Activated effector memory CD4-positive, alpha-beta T cell treated with Interleukin-2 at 50 U/mL for 16 hours (primary cell): ENCODE measurements around the gene APMAP.

Experiments used
- DNase-seq: peaks from one replicate; pipeline ENCODE4 v3.0.0-alpha.2; 2020

The APMAP gene

DNA sequence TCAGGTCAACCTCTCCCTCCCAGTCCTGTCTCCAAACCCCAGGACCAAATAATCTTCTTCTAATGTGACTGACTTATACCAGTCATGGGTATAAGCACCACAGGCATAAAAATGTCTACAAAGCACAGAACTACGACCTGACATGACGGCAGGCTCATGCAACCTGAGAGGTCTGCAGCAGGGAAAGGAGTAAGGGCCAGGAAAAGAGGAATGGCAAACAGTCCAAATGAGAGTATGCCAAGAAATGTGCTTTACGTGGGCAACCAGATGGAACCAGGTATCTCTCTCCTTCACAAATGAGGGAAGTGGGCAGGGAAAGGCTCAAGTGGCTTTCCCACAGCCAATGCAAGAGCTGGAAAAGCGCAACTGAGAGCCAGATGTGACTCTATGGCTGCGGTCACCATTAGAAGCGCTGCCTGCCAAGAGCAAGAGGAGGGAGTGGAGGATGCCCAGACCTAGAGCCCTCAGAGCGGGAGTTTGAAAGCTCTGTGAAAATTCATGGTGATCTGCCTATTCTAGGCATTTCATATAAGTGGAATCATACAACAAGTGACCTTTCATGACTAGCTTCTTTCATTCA, 6.0 kb downstream of the APMAP start:
- no peak for DNase-seq

DNA sequence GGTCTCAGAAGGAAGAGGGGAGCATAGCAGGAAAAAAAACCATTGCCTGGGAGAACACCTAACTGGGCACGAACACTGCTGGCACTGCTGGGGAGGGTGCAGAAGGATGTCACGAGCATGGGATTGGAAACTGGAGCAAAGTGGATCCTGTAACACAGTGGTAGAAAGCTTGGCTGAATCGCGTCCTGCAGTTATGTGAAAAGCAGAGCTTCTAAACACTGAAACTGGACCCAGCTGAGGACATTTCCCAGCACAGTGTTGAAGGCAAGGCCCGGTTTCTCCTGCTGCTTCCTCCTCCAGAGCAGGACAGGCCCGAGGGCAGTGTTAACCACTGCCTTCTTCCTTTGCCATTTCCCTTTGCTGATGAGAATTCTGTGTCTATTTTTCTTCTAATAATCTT, 6.7 kb downstream of the APMAP start:
- no peak for DNase-seq

DNA sequence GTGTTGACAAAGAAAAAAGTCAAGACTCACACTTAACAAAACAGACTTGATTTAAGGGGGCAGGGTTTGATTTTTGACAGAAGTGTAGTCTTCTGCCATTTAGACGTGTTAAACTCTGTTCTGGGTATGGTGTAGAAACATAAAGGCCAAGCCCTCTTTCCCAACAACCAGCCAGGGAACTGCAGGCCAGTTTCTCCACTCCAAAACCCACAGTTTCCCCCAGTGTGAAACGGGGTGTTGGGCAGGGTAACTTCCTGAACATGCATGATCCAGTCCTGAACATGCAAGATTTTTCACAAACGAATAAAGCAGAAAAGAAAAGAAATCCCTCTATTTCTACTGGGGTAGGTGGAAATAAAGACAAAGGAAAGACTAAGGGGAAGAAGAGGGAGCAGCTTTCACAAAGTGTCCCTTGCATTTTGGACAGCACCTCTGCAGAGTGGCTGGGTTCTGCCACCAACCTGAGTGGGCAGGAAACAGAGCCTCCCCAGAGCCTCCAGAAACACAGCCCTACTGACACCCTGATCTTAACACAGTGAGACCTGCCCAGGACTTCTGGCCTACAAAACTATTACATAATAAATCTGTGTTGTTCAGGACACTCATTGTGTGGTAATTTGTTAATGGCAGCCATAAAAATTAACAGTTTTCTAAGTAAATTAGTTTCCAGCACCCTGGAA, 7.5 kb downstream of the APMAP start:
- DNase-seq, result no peak

DNA sequence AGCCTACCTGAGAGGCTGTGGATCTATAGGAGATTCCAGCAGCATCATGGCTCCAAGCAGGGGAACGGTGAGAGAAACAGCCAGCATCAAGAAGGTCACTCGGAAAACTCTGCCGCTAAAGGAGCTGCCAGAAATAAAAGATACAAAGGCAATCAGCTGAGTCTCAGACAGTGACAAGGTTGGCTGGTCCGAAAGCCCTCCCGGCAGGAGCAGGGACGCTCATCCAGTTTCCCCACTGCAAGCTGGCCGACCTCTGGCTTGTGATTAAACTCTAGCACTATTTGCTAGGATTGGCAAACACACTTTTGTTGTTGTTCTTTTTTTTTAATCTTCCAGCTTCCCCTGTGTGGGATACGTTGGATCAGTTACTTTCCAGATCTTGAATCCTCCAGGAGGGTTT, 8.7 kb downstream of the APMAP start:
- no peak for DNase-seq

DNA sequence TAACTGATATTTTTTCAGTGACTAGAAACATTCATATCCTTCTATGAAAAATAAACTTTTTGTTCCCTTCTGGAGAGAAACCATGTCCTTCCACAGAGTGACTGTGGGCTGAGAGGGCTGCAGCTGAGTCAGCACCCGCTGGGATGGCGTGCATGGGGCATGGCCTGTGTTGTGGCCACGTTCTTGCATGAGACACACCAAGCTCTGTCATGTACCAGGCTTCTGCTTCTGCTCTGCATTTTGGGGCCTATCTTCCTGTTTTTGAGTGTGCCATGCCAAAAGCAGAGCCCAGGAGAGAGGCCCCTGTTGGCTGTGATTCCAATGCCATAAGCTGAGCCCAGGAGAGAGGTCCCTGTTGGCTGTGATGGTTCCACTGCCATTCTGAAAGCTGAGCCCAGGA, 10.8 kb downstream of the APMAP start:
- no peak for DNase-seq

DNA sequence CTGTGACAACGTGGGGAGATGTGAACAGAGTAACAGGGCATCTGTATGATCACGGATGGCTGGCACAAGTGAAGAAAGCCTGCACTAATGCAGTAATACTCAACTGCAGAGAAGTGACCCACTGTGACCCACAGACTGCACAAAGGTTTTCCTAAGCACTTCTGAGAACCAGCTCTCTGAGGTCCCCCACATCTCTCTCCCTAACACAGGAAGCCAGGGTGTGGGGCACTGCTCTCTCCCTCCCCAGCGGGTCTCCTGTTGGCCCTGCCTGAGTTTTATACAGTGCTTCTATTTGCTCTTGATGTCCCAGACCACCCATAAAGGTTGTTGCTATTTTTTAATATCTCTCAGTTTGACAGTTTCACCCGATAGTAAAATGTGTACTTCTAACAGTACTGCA, 11.3 kb downstream of the APMAP start:
- no peak for DNase-seq

DNA sequence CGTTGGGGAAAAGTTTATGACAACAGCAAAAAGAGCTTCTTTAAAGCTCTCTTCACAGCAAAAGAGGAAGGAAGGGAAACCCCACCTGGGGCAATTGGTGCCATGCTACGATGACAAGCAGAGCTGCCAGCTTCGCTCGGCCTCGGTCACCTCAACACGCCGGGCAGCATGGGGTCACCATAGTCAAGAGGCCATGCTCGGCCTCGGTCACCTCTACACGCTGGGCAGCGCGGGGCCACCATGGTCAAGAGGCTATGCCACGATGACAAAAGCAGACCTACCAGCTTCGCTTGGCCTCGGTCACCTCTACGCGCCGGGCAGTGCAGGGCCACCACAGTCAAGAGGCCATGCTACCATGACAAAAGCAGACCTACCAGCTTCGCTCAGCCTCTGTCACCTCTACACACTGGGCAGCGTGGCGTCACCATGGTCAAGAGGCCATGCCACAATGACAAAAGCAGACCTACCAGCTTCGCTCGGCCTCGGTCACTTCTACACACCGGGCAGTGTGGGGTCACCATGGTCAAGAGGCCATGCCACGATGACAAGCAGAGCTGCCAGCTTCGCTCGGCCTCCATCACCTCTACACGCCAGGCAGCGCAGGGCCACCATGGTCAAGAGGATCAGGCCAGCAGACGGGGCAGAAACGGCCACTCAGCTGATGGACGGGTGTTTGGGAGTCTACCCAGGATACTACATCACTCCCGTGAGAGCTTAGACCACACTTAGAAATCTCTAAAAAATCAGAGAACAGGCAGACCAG, 12.1 kb downstream of the APMAP start:
- no peak for DNase-seq

DNA sequence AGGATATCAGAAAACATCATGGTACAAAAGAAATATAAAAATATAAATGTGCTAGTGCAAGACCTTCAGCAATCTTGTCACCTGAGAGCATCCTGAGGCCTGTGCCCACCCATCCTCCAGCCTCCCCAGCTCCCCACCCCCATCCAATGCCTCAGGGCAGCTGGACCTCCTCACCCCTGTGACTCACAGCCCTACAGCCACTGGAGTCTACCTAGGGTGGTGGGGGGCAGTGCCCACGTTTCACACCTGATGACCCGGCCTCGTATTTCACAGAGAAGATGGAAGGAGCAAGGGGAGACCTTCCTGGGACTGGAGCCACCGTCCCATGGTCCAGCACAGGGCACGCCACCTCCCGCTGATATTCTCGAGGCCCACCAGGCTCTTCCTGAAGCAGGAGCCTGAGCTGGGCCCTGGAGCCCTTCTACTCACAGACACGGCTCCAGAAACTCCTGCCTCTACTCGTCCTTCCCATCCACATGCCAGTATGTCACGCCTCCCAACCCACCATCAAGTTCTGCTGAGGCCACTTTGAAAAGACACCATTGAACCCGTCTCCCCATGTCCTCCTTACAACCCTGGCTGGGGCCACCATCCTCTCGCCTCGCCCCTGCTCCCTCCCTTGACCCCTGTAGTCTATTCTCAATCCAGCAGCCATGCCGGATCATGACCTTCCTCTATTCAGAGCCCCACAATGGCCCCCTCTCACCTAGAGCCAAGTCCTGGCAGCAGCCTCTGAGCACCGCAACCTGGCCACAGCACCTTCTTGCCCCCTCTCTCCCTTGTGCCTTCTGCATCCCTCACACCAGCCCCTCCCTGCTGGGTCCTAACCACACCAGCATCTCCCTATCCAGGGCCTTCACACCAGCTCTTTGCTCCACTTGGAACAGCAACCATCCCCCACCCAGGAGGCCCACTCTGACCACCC, 13.3 kb downstream of the APMAP start:
- DNase-seq, result no peak

DNA sequence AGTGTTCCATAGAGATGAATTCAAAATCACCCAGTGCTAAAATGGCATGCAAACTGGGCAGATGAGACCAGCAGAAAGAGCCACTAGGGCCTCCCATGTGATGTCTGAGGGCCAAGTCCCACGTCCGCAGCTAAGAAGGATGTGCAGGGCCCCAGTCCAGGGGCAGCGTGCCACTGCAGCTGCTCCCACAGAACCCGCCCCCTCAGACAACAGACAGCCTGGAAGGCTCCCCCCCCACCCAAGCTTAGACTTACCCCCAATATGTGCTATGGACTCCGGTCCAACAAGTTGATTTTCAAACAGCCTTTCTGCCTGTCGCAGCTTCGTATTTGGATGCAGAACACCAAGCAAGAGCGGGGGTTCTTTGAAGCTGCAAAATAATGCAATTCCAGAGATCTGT, 14.0 kb downstream of the APMAP start:
- no peak for DNase-seq

DNA sequence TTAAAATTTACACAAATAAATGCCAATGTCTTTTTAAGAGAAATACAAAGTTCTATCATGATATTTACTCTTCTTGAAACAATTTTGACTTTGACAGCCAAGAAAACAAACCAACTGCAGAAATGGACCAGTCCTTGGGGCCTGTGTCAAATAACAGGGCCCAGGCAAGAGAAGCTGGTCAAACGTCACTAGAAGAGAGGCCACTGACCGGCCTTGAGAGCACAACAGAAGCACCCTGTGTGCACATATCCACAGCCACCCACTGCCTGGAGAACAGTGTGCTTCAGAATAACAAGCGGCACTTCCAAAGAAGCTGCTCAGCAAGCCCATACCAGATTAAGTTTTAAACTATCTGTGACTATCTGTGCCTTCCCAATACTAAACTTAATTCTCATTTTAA, 14.8 kb downstream of the APMAP start:
- DNase-seq, result no peak

DNA sequence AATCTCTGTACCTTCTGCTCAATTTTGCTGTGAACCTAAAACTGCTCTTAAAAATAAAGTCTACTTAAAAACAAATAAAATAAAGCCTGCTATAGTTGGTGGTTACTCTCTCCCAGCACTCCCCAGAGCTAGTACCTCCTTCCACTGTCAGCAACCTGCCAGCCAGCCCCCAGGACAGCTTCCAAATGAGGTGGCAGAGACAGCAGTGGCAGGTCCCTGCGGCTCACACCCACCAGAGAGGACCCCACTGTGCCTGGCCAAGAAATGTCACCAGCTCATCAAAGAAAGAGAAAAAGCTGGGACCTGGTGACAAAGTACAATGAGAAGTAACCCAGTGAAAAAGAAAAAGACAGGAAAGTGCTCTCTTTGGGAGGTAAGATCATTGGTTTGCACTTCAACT, 15.2 kb downstream of the APMAP start:
- DNase-seq, result no peak

DNA sequence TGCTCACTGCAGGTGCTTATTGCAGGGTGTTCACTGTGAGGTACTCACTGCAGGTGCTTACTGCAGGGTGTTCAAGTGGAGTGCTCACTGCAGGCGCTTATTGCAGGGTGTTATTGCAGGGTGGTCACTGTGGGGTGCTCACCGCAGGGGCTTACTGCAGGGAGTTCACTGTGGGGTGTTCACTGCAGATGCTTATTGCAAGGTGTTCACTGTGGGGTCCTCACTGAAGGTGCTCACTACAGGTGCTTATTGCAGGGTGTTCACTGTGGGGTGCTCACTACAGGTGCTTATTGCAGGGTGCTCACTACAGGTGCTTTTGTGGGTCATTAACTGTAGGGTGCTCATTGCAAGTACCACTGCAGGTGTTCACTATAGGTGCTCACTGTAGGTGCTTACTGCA, 20.2 kb downstream of the APMAP start:
- DNase-seq, result no peak

DNA sequence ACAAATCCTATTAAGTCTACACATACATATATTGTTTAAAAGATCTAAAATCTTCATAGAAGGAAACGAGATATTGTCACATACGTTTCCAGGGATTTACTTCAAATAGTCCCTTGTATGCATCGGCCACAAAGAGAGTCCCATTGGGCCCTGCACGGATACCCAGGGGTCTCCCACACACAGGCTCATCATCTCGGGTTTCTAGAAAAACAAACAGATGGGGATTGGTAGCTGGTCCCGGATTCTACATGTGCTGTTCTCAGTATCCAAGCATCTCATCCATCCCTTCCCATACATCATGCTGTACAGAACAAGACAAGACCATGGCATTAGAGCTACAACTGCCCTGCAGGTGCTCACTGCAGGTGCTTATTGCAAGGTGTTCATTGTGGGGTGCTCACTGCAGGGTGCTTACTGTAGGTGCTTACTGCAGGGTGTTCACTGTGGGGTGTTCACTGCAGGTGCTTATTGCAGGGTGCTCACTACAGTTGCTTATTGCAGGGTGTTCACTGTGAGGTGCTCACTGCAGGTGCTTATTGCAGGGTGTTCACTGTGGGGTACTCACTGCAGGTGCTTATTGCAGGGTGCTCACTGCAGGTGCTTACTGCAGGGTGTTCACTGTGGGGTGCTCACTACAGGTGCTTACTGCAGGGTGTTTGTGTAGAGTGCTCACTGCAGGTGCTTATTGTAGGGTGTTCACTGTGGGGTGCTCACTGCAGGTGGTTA, 21.0 kb downstream of the APMAP start:
- no peak for DNase-seq

DNA sequence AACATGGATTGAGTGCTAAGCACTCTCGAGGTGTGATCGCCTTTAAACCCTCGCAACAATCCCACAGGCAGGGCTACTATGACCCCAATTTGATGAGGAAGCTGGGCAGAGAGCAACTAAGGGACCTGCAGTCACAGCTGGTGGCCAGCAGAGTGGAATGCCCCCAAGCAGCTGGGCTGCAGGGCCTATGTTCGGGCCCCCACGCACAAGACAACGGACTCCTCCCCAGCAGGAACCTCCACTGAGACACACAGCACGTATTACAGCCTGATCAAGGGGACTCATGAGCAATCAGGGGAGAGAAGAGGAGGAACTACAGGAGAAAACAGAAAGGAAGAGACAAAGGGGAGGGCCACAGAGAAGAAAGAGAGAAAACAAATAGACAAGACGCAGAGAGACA, 21.8 kb downstream of the APMAP start:
- no peak for DNase-seq

DNA sequence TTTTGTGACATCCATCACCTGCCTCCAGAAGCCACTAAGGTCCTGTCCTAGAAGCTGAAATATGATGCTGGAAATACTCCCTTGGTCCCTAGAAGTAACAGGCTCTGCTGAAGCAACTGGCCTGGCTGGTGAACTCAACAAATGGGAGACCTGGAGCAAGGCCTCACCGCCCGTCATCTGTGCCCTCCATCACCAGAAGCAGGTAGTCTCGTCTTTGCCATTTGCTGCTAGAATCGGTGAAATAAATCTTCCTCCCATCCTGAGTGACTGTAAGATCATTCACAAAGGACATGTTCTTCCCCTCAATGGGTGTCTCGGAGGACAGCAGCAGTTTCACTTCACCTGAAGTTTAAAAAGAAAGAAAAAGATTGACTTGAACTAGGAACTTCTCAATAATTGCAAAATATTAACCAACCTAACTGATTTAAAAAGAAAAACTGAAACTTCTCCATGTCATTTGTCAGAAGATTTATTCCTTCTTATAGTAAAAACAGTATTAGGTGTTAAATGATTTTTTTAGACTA, 22.5 kb downstream of the APMAP start:
- no peak for DNase-seq

DNA sequence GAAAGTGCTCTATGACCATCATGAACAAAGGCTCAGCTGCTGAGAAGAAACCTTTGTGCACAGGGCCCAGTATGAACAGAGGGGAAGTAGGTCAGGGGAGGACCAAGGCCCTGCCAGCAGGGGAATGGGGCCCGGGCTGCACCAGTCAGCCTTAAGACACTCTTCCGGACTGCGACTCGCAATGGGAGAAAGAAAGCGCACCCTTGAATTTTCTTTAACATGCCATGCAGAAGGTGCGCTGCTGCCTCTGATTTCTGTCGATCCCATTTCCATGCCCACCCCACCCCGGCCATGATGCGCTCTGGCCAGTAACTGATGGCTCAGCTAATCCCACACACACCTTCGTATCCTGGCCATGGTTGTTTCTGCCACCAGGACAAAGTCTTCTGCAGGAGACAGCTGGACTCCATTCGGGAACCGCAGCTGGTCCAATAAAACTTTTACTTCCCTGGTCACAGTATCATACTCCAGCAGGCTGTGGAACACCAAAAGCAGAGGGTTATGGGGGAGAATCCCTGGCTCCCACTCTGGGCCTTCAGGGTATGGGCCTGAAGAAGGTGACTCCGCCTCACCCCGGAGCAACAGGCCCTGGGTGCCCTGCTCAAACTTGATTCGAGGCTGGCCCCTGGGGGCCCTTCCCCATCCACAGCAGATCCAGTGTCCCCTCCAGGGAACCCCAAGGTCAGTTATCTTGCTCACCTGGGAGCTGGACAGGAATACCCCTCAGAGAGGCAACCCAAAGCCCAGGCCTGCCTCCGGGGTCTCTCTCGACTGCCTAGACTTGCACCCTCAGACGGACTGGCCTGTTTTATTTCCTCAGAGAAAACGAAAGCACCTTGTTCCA, 23.1 kb downstream of the APMAP start:
- no peak for DNase-seq

DNA sequence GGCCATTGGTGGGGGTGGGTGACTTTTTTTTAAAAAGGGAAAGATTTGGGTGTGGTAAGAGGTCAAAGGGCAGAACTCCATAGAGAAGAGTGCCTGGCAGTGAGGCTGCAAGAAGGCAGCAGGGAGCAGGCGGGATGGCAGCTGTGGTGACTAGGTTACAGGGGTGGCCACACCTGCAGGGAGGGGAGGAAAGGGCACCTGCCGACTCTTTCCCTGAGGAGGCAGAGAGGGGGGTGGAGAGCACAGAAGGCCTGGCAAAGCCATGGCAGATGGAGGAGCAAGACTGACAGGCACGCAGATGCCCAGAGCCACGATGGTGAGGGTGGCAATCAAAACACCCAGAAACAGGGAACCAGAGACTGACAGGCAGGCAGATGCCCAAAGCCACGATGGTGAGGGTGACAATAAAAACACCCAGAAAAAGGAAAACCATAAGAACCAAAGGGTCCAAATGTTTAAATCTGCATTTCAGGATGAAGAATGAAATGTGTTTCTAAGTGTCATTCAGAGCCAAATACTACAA, 24.2 kb downstream of the APMAP start:
- DNase-seq, result no peak

DNA sequence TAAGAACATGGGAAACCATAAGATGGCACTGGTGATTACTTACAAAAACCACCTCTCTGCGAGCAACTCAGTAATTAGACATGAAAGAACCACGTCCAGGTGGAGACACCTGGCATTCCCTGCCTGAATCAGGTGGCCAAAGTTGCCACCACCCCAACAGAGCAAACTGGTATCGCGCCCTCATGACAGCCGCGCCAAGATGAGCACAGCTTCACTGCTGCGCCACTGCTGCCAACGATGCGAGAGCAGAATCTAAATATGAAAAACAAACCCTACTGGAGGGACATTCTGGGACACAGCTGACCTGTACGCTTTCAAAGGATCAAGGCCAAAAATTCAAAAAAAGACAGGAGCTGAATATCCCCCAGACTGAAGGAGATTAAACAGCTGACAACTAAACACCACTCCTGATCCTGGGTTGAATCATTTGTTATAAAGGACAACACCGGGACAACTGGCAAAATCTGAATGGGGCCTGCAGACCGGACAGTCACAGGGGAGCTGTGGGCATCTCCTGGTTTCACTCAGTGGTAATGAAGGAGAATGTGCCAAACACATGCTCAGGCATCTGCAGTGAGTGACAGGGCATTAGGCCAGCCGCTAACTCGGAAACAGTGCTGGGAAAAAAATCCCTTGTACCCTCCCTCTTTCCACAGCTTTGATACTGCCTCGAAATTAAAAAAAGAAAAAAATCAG, 26.1 kb downstream of the APMAP start:
- no peak for DNase-seq

DNA sequence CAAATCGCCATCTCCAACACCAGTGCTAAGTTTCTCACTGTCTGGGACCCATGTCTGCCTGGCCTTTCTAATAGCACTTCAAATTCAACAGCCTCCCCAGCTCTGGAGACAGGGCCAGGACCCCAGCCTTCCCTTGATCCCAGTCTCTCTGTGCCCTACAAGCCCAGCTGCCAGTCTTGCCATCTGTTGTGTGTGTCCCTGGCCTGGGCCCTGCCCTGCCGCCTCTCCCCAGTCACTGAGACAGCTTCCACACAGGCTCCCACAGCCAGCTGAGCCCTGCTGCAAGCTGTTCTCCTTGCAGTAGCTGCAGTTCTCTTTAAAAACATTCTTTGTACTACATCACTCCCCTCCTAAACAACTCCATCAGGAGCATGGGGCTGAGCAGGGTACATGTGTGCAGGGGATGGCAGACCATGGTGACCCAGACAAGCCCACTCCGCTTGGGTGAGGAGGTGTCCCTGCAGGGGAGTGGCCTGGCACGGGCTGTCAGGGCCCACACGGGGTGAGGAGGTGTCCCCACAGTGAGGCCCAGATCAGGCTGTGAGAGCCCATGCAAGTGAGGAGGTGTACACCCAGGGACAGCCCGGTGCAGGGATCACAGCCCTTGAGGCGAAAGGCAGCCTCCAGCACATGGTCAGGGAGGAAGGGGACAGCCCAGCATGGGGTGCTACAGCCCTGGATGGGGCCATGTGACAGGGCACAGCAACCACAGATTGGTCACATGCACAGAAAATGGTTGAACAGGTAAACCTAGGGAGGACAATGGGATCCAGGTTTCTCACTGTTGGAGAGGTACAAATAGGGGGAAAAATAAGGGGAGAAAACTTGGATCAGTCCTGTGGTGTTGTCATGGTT, 27.3 kb downstream of the APMAP start:
- no peak for DNase-seq

DNA sequence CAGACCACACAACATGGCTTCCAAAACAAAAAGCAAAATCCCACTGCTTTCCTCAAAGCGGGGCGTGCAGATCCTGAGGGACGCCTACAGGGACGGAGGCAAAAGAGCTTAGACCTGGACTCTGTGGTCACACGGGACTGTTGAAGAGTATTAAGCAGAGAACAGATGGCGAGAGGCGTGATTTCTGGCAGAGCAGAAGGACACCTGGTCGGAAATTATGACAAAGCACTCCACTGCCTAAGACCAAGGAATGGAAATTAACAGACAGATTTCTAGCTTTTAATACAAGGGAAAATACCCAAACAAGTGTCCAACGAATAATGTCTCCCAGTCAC, 28.1 kb downstream of the APMAP start:
- DNase-seq, result no peak
